HL-60 (cell line): ENCODE data around the gene SH3PXD2A.

Source experiments
- DNase-seq, 2 experiments: peaks; one replicate each; pipeline ENCODE4 v3.0.0-alpha.2; 2010 to 2020; ENCODE audit warnings: low read depth in 1 of 2, low spot score in 1 of 2
- H3K27ac ChIP-seq: fragments of 250-450 bp; sonication (Bioruptor Pico); replicated peaks from 2 replicates; pipeline ENCODE4 v1.5.1; 2020; ENCODE audit warnings: mild to moderate bottlenecking, moderate library complexity
- H3K27me3 ChIP-seq: fragments of 250-450 bp; sonication (Bioruptor Pico); 2 replicates; pipeline ENCODE4 v1.5.1; 2021; ENCODE audit warnings: mild to moderate bottlenecking, moderate library complexity; ENCODE audit not compliant: insufficient read depth, poor library complexity, severe bottlenecking
- H3K4me3 ChIP-seq: replicated peaks from 2 replicates; pipeline ENCODE4 v1.5.1; 2011; ENCODE audit warnings: mild to moderate bottlenecking, control low read depth, low read length; ENCODE audit not compliant: insufficient read depth
- CTCF ChIP-seq: IDR thresholded peaks from one replicate; pipeline ENCODE4 v1.5.1; 2011; ENCODE audit warnings: low read length, control low read depth, inconsistent platforms; ENCODE audit not compliant: insufficient read depth
- GABPA ChIP-seq: IDR thresholded peaks from 2 replicates; pipeline ENCODE4 v1.6.1; 2012; ENCODE audit warnings: low read depth
- POLR2AphosphoS5 ChIP-seq: IDR thresholded peaks from 2 replicates; pipeline ENCODE4 v1.6.1; 2012; ENCODE audit warnings: low read depth
- REST ChIP-seq: IDR thresholded peaks from 2 replicates; pipeline ENCODE4 v1.6.1; 2012; ENCODE audit warnings: low read depth; ENCODE audit not compliant: insufficient replicate concordance
- SPI1 ChIP-seq: IDR thresholded peaks from 2 replicates; pipeline ENCODE4 v1.6.1; 2012; ENCODE audit warnings: low read depth, mild to moderate bottlenecking, borderline replicate concordance

SH3PXD2A gene

GRCh38 chr10:103651333-103651732 is 204.0 kb downstream of the SH3PXD2A start:
- Histone ChIP-seq H3K27me3 (no peaks in the 10 kb centered on the region), H3K4me3 (no peak overlapping the region), H3K27ac (no peak overlapping the region)
- no peak for TF ChIP-seq REST
- TF ChIP-seq POLR2AphosphoS5: no peak
- no peak for TF ChIP-seq SPI1
- TF ChIP-seq CTCF: no peak
- TF ChIP-seq GABPA: no peak
- DNase-seq: no peak

GRCh38 chr10:103649654-103650423 is 205.5 kb downstream of the SH3PXD2A start:
- Histone ChIP-seq H3K4me3 (no peak overlapping the region), H3K27me3 (no peaks in the 10 kb centered on the region), H3K27ac (no peak overlapping the region)
- no peak for DNase-seq
- TF ChIP-seq SPI1: no peak
- no peak for TF ChIP-seq CTCF
- TF ChIP-seq GABPA: no peak
- no peak for TF ChIP-seq POLR2AphosphoS5
- no peak for TF ChIP-seq REST

GRCh38 chr10:103648636-103649532 is 206.5 kb downstream of the SH3PXD2A start:
- Histone ChIP-seq H3K4me3 (no peak overlapping the region), H3K27ac (no peak overlapping the region), H3K27me3 (no peaks in the 10 kb centered on the region)
- no peak for TF ChIP-seq POLR2AphosphoS5
- TF ChIP-seq REST: no peak
- no peak for TF ChIP-seq CTCF
- TF ChIP-seq SPI1: no peak
- no peak for TF ChIP-seq GABPA
- DNase-seq: peak in 1 of 2 experiments; percentile 13
